Spleen (tissue), 13 donors: ENCODE measurements around the gene SMIM10L2A. TPM values are rescaled to one million over a fixed set of nuclear protein-coding genes. Genes with fewer than 3 reads are reported as not detected.
A peak's percentile ranks its signal among the peaks of the same experiment; 100 is the strongest.

Experiments
- DNase-seq: peaks from one replicate; pipeline ENCODE4 v3.0.0-alpha.2; 2020
- H3K27ac ChIP-seq, 8 donors: fragments of 200-600 bp; sonication (generic) in 7 of 8; 1 replicate in 4 of 8; 2 replicates in 4 of 8; pipeline versions ENCODE4 v1.5.0 to v1.8.0; 2016 to 2021; ENCODE audit warnings: inconsistent platforms in 4 of 8, mild to moderate bottlenecking in 4 of 8, moderate library complexity in 1 of 8
- H3K27me3 ChIP-seq, 7 donors: fragments of 200-600 bp; sonication (generic) in 6 of 7; replicated peaks in 1 of 7; 1 replicate in 4 of 7; 2 replicates in 3 of 7; pipeline versions ENCODE4 v1.5.0 to v1.8.0; 2016 to 2021; ENCODE audit warnings: inconsistent platforms in 3 of 7, mild to moderate bottlenecking in 1 of 7
- H3K36me3 ChIP-seq, 6 donors: fragments of 200-600 bp; sonication (generic) in 5 of 6; 1 replicate in 4 of 6; 2 replicates in 2 of 6; pipeline versions ENCODE4 v1.5.0 to v1.8.0; 2016 to 2021; ENCODE audit warnings: inconsistent platforms in 2 of 6
- H3K4me1 ChIP-seq, 6 donors: fragments of 200-600 bp; sonication (generic) in 5 of 6; 1 replicate in 3 of 6; 2 replicates in 3 of 6; pipeline versions ENCODE4 v1.5.0 to v1.8.0; 2016 to 2021; ENCODE audit warnings: inconsistent platforms in 3 of 6
- H3K4me3 ChIP-seq, 8 donors: fragments of 200-600 bp; sonication (generic) in 7 of 8; 1 replicate in 4 of 8; 2 replicates in 4 of 8; pipeline versions ENCODE4 v1.5.0 to v1.8.0; 2016 to 2021; ENCODE audit warnings: inconsistent platforms in 4 of 8, mild to moderate bottlenecking in 4 of 8, moderate library complexity in 2 of 8
- H3K9me3 ChIP-seq, 8 donors: fragments of 200-600 bp; sonication (generic) in 7 of 8; 1 replicate in 4 of 8; 2 replicates in 4 of 8; pipeline versions ENCODE4 v1.5.0 to v1.8.0; 2016 to 2021; ENCODE audit warnings: inconsistent platforms in 4 of 8
- POLR2A ChIP-seq, 3 donors: fragments of 450-650 bp; IDR thresholded peaks; one replicate each; pipeline ENCODE4 v1.5.1; 2017; ENCODE audit warnings: antibody characterized with exemption in 3 of 3, mild to moderate bottlenecking in 1 of 3
- POLR2AphosphoS5 ChIP-seq, 3 donors: sonication (generic); formaldehyde crosslinking; IDR thresholded peaks; one replicate each; pipeline ENCODE4 v1.5.1; 2017; ENCODE audit warnings: antibody characterized with exemption in 3 of 3
- WGBS, 5 donors: extraction: QIAGEN DNeasy Blood & Tissue Kit in 3 of 5; methylation state at CpG; one replicate each; pipeline versions ENCODE4 v1.1.5 to v1.1.7; 2013 to 2018; 5-methylcytosine and 5-hydroxymethylcytosine counted together
- intact Hi-C: fragments of 100-400 bp; cut with DNase I; formaldehyde crosslinking; loops from one replicate; pipeline ENCODE4 v1.15.0; 2023; ENCODE audit warnings: low total_unique reads
- long read RNA-seq, 2 donors: transcript quantifications; one replicate each; lab custom pipeline, GENCODE V29; 2026
- polyA plus RNA-seq, 3 donors: library from polyadenylated mRNA; stranded (reverse); fragments of 200-250 nt; gene quantifications; one replicate each; pipeline ENCODE4 v1.2.1, GENCODE V29; 2013
- total RNA-seq, 7 donors: library from RNA; depleted of rRNA in 3 of 7; stranded (reverse); fragments of >200 nt in 3 of 7; fragmentation: NEBNext Ultra II Directional in 4 of 7; extraction: Animal tissue kit (Norgen Biotek cat#: 25700) in 4 of 7; gene quantifications; one replicate each; pipeline versions ENCODE4 v1.1.0 to v1.2.1, GENCODE V29; 2016 to 2021
- TF ChIP-seq, protein P1 (sequence below), 11 experiments: fragments of 200-600 bp in 7 of 11; fragments of 450-650 bp in 4 of 11; sonication (generic) in 4 of 11; IDR thresholded peaks in 8 of 11; conservative IDR thresholded peaks in 3 of 11; 1 replicate in 7 of 11; 2 replicates in 4 of 11; pipeline versions ENCODE4 v1.4.0 to v1.8.0; 2016 to 2021; ENCODE audit warnings: antibody characterized with exemption in 11 of 11, inconsistent platforms in 4 of 11, mild to moderate bottlenecking in 1 of 11
- donor health status: healthy with polysubstance abuse.
- donor health status: DM: no; HTN: no; CAD: no; lungs with moderate emphysema.
- donor health status: DM: no; HTN: no; CAD: no.
- donor health status: Bipolar disorder and iron deficiency.
- donor health status: healthy.
- donor health status: DM: no; HTN: no; CAD: no.
- donor health status: DM: yes; HTN: yes; CAD: no.

The SMIM10L2A gene
- 1 to 10 TPM; 1.7 to 7.7 (median 4.7) TPM for total RNA-seq
- polyA plus RNA-seq = 1 to 10 TPM in 1 of 3 donors, under 1 TPM in 2; 0.50 to 2.5 (median 0.52) TPM
- long read RNA-seq, donor 1, full-length matches to known transcripts = 1 of 1 reads
- long read RNA-seq, donor 1, partial matches to known transcripts = 0 of 1 reads
- long read RNA-seq, donor 1, other reads (novel, unspliced or antisense) = 0 of 1 reads
- long read RNA-seq, donor 2, full-length matches to known transcripts = 2 of 2 reads
- long read RNA-seq, donor 2, partial matches to known transcripts = 0 of 2 reads
- long read RNA-seq, donor 2, other reads (novel, unspliced or antisense) = 0 of 2 reads

DNA sequence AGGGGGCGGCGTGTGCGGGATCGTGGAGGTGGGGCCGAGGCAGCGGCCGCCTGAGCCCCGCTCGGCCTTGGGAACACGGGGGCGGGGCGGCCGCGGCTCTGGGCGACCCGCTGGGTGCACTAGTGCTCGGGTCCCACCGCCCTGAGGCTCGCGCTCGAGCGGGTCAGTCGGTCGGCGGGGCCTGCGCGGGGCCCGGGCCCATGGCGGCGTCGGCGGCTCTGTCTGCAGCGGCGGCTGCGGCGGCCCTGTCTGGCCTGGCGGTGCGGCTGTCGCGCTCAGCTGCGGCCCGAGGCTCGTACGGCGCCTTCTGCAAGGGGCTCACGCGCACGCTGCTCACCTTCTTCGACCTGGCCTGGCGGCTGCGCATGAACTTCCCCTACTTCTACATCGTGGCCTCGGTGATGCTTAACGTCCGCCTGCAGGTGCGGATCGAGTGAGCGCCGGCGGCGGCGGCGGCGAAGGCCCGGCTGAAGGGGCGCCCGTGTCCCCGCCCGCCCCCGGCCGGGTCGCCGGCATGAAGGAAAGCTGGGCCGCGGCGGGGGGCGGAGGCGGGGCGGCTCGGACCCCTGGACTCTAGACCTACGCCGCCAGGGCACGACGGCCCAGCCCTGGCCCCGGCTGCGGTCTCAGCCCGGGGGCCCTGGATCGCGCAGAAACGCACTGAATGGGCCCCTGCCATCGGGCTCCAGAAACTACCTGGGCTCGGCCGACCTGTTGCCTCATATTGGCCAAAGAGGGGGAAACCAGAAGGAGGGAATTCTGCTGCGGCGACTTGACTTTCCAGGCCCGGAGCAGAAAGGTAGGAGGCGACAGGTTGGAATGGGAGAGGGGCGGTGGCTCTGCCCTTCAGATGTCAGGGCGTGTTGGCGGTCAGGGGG lies at the start of gene SMIM10L2A:
SMIM10L2A (plus strand) TSS at position 13 of the 878 bp plus-strand sequence; CDS start at position 201, 188 bp downstream.
- no peak for DNase-seq
- Histone ChIP-seq H3K36me3 (no peaks in the 10 kb centered on the region), H3K4me1 (peaks cover 0 to 8% (median 0%) of the 10 kb centered on the region in 6 donors), H3K27ac (peak within 1 kb of the TSS in 4 of 8 donors; percentile 62 to 67 (median 64)), H3K4me3 (peak within 1 kb of the TSS; percentile 25 to 80 (median 52)), H3K27me3 (peaks cover 0 to 18% (median 0%) of the 10 kb centered on the region in 7 donors), H3K9me3 (no peaks in the 10 kb centered on the region)
- TF ChIP-seq, protein P1, sequence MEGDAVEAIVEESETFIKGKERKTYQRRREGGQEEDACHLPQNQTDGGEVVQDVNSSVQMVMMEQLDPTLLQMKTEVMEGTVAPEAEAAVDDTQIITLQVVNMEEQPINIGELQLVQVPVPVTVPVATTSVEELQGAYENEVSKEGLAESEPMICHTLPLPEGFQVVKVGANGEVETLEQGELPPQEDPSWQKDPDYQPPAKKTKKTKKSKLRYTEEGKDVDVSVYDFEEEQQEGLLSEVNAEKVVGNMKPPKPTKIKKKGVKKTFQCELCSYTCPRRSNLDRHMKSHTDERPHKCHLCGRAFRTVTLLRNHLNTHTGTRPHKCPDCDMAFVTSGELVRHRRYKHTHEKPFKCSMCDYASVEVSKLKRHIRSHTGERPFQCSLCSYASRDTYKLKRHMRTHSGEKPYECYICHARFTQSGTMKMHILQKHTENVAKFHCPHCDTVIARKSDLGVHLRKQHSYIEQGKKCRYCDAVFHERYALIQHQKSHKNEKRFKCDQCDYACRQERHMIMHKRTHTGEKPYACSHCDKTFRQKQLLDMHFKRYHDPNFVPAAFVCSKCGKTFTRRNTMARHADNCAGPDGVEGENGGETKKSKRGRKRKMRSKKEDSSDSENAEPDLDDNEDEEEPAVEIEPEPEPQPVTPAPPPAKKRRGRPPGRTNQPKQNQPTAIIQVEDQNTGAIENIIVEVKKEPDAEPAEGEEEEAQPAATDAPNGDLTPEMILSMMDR (IDR thresholded peaks at IDR 0.05 in 8 of 11, conservative IDR thresholded peaks at IDR 0.05 in 3 of 11) = no peak
- TF ChIP-seq POLR2AphosphoS5 (IDR thresholded peaks at IDR 0.05) (no peak), POLR2A (IDR thresholded peaks at IDR 0.05) (no peak)
- intact Hi-C loops = no loop called here
- 3 to 57% (median 18%) methylated on average over 8 to 99 of the region's 100 CpGs for WGBS, 5 donors

DNA sequence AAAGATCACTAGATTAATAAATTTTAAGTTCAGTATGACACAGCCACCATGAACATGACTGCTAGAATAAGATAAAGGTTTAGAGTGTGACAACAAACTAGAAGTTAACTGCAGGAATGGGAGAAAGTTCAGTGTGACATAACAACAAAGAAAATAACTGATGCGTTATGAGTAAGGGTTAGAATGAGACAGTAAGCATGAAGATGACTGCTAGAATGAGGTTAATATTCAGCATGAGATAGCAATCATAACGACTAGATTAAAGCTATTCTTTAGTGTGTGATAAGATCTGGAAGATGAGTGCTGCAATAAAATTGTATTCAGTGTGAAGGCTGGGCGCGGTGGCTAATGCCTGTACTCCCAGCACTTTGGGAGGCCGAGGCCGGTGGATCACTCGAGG lies 48.4 kb upstream of the SMIM10L2A start:
- WGBS, 5 donors = 82 to 91% (median 85%) methylated on average over 7 of the region's 7 CpGs
- intact Hi-C loops = no loop called here
- H3K4me1 ChIP-seq = no peaks in the 10 kb centered on the region
- H3K27me3 ChIP-seq = no peaks in the 10 kb centered on the region
- DNase-seq = no peak
- no peak overlapping the region for H3K27ac ChIP-seq
- no peaks in the 10 kb centered on the region for H3K36me3 ChIP-seq
- TF ChIP-seq POLR2AphosphoS5 (IDR thresholded peaks at IDR 0.05) (no peak), POLR2A (IDR thresholded peaks at IDR 0.05) (no peak)
- TF ChIP-seq, protein P1 (IDR thresholded peaks at IDR 0.05 in 8 of 11, conservative IDR thresholded peaks at IDR 0.05 in 3 of 11) = no peak
- H3K9me3 ChIP-seq = peaks cover 0 to 6% (median 1%) of the 10 kb centered on the region in 8 donors
- H3K4me3 ChIP-seq = no peak overlapping the region

DNA sequence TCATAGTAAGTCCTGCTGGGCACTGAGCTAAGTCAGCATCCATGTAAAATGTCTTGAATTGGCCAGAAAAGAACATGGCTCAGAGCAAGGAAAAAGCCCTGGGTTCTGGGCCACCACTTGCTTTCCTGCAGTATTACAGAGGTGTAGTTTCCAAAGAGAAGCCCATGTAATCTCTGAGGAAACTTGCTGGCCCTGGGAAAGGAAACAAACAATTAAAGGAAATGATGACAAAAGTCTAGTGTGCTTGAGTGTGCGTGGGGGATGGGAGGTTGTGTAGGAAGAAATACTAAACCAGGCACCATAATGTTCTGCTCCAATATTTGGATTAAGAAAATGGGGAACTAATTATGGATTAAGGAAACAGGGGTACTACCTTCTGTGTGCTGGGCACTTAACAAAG lies 39.5 kb upstream of the SMIM10L2A start:
- H3K27ac ChIP-seq = peak overlapping the region in 5 of 8 donors; percentile 18 to 50 (median 39)
- no peak for DNase-seq
- intact Hi-C loops = no loop called here
- H3K9me3 ChIP-seq = no peaks in the 10 kb centered on the region
- WGBS, 5 donors = 29 to 58% (median 40%) methylated on average over 1 of the region's 1 CpG
- TF ChIP-seq POLR2AphosphoS5 (IDR thresholded peaks at IDR 0.05) (no peak), POLR2A (IDR thresholded peaks at IDR 0.05) (no peak)
- TF ChIP-seq, protein P1 (IDR thresholded peaks at IDR 0.05 in 8 of 11, conservative IDR thresholded peaks at IDR 0.05 in 3 of 11) = no peak
- no peaks in the 10 kb centered on the region for H3K36me3 ChIP-seq
- peaks cover 0 to 14% (median 0%) of the 10 kb centered on the region in 6 donors for H3K4me1 ChIP-seq
- H3K4me3 ChIP-seq = no peak overlapping the region
- no peaks in the 10 kb centered on the region for H3K27me3 ChIP-seq
